Measurements from ENCODE around the gene FAM3A. TPM values are rescaled to one million over a fixed set of nuclear protein-coding genes. Genes with fewer than 3 reads are reported as not detected.

The FAM3A gene
- total RNA-seq, 2 experiments from 2014 or later, result 16.4 to 21.9 TPM

GRCh38 chrX:154517101-154517781 is 1.2 kb upstream of the FAM3A start:
- DNase-seq (ENCODE audit: low spot score), result no peak
- no peak overlapping the region for H2AFZ ChIP-seq (ENCODE audit: low read length)
- H4K20me1 ChIP-seq (ENCODE audit: insufficient read depth, low read length), result no peaks in the 10 kb centered on the region
- ChIA-PET CTCF (ENCODE audit: unreplicated experiment) (interaction anchor here (1.4 kb wide), 1 partner anchor 10 kb away, joined by 3 read pairs; no protein-coding TSS in a partner anchor), POLR2A (interaction anchor here (0.9 to 1.2 kb wide), 3 partner anchors 21 to 30 kb away, joined by 3 to 5 read pairs (median 3); partner anchors contain the start of genes SLC10A3 and UBL4A)
- BruUV-seq (replicated peaks), result no TSS peak
- no peaks in the 10 kb centered on the region for H3K36me3 ChIP-seq (ENCODE audit: insufficient read depth, low read length)
- H3K27ac ChIP-seq (ENCODE audit: low read depth, low read length, poor library complexity, severe bottlenecking), result no peak overlapping the region
- no peak for TF ChIP-seq EZH2phosphoT487 (IDR thresholded peaks at IDR 0.05; ENCODE audit: borderline replicate concordance, low read depth, low read length)
- TF ChIP-seq, protein P1, sequence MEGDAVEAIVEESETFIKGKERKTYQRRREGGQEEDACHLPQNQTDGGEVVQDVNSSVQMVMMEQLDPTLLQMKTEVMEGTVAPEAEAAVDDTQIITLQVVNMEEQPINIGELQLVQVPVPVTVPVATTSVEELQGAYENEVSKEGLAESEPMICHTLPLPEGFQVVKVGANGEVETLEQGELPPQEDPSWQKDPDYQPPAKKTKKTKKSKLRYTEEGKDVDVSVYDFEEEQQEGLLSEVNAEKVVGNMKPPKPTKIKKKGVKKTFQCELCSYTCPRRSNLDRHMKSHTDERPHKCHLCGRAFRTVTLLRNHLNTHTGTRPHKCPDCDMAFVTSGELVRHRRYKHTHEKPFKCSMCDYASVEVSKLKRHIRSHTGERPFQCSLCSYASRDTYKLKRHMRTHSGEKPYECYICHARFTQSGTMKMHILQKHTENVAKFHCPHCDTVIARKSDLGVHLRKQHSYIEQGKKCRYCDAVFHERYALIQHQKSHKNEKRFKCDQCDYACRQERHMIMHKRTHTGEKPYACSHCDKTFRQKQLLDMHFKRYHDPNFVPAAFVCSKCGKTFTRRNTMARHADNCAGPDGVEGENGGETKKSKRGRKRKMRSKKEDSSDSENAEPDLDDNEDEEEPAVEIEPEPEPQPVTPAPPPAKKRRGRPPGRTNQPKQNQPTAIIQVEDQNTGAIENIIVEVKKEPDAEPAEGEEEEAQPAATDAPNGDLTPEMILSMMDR (conservative IDR thresholded peaks at IDR 0.05; ENCODE audit: low read length), result no peak
- peak overlapping the region; percentile 79 for H3K4me2 ChIP-seq (ENCODE audit: low read length)
- peaks cover 13% of the 10 kb centered on the region for H3K4me1 ChIP-seq (ENCODE audit: insufficient read depth, low read length, poor library complexity, severe bottlenecking)
- intact Hi-C loops (cut with micrococcal nuclease; ENCODE audit: unreplicated experiment), result loop anchor here (5.0 kb wide), 1 partner anchor 40 kb away; the partner anchor contains the start of gene LAGE3
- H3K9me3 ChIP-seq (ENCODE audit: low read length), result no peaks in the 10 kb centered on the region
- no peaks in the 10 kb centered on the region for H3K79me2 ChIP-seq (ENCODE audit: insufficient read depth, low read depth, low read length)
- H3K9me2 ChIP-seq (ENCODE audit: insufficient read depth, low read length), result no peaks in the 10 kb centered on the region
- H3K4me3 ChIP-seq (ENCODE audit: low read depth, low read length, poor library complexity, severe bottlenecking), result no peak overlapping the region

GRCh38 chrX:154516656-154517100 is 646 bp upstream of the FAM3A start:
- TSS peak; percentile 87 for BruUV-seq (replicated peaks)
- CTCF ChIA-PET (ENCODE audit: unreplicated experiment), result interaction anchor here (1.4 kb wide), 1 partner anchor 11 kb away, joined by 3 read pairs; no protein-coding TSS in a partner anchor

More at GRCh38 chrX:154516656-154517100, 646 bp upstream of the FAM3A start:
- H3K4me2 ChIP-seq (ENCODE audit: low read length), result peak overlapping the region; percentile 79
- intact Hi-C loops (cut with micrococcal nuclease; ENCODE audit: unreplicated experiment), result loop anchor here (5.0 kb wide), 1 partner anchor 39 kb away; the partner anchor contains the start of gene LAGE3
- no peaks in the 10 kb centered on the region for H3K79me2 ChIP-seq (ENCODE audit: insufficient read depth, low read depth, low read length)
- H3K4me3 ChIP-seq (ENCODE audit: low read depth, low read length, poor library complexity, severe bottlenecking), result peak overlapping the region; percentile 91
- H3K27ac ChIP-seq (ENCODE audit: low read depth, low read length, poor library complexity, severe bottlenecking), result no peak overlapping the region
- H3K4me1 ChIP-seq (ENCODE audit: insufficient read depth, low read length, poor library complexity, severe bottlenecking), result peaks cover 13% of the 10 kb centered on the region
- no peaks in the 10 kb centered on the region for H3K9me3 ChIP-seq (ENCODE audit: low read length)
- no peaks in the 10 kb centered on the region for H3K9me2 ChIP-seq (ENCODE audit: insufficient read depth, low read length)
- DNase-seq (ENCODE audit: low spot score), result no peak
- no peak for TF ChIP-seq EZH2phosphoT487 (IDR thresholded peaks at IDR 0.05; ENCODE audit: borderline replicate concordance, low read depth, low read length)
- TF ChIP-seq, protein P1 (conservative IDR thresholded peaks at IDR 0.05; ENCODE audit: low read length), result no peak
- no peaks in the 10 kb centered on the region for H3K36me3 ChIP-seq (ENCODE audit: insufficient read depth, low read length)
- POLR2A ChIA-PET, result interaction anchor here (0.6 to 1.2 kb wide), 4 partner anchors 11 to 30 kb away, joined by 3 to 4 read pairs (median 4); partner anchors contain the start of gene UBL4A
- H4K20me1 ChIP-seq (ENCODE audit: insufficient read depth, low read length), result no peaks in the 10 kb centered on the region
- peak overlapping the region; percentile 88 for H2AFZ ChIP-seq (ENCODE audit: low read length)
